Occipital lobe (tissue), 2 donors: ENCODE results near the gene FEM1B. TPM values are rescaled to one million over a fixed set of nuclear protein-coding genes. Genes with fewer than 3 reads are reported as not detected.
"Not testable (repeated sequence)": the region's sequence is repeated elsewhere in the genome, so short reads cannot be mapped to it uniquely, and the experiment has no call there.

ENCODE experiments used
- DNase-seq: peaks from one replicate; lab custom pipeline; 2025; lab: John Stamatoyannopoulos, UW
- total RNA-seq: library from RNA; depleted of rRNA; stranded (reverse); fragments of >200 nt; gene quantifications from one replicate; pipeline ENCODE4 v1.2.3, GENCODE V29; 2014

The FEM1B gene
- total RNA-seq, result 188 TPM

DNA sequence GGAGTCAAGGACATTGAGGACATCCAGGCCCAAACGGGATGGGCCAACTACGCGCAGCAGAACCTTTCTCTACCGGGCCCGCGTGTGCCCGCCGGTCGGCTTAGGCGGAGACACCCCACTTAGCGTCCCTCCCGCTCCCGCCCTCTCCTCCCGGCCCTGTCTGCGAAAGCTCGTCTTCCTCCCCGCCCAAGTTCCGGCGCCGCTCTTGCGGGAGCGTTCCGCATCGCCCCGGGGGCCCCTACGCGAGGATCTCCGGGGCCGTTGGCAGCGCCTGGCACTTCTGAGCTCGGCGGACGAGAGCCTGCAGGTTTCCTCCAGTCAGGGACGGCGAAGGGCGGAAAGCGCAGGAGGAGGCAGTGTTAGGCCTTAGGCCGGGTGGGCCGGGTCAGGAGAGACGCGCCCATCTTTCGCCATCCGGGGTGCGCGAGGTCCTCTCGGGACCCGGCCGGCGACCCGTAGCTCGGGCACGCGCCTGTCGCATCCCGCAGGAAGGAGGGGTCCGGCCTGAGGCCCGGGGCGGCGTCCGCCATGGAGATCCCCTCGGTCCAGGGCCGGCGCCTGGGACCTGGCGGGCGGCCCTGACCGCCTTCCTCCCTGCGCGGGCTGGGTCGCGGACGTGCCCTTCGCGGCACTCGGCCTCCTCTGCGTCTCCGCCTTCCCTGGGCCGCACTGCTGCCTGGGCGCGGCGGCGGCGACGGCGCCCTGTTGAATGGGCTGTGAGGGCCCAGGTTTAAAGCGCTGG, at the start of gene FEM1B:
Gene FEM1B (plus strand): TSS at position 143 of the 742 bp plus-strand sequence. CDS start 673 bp downstream, outside the sequence.
- peak; percentile 93 for DNase-seq

DNA sequence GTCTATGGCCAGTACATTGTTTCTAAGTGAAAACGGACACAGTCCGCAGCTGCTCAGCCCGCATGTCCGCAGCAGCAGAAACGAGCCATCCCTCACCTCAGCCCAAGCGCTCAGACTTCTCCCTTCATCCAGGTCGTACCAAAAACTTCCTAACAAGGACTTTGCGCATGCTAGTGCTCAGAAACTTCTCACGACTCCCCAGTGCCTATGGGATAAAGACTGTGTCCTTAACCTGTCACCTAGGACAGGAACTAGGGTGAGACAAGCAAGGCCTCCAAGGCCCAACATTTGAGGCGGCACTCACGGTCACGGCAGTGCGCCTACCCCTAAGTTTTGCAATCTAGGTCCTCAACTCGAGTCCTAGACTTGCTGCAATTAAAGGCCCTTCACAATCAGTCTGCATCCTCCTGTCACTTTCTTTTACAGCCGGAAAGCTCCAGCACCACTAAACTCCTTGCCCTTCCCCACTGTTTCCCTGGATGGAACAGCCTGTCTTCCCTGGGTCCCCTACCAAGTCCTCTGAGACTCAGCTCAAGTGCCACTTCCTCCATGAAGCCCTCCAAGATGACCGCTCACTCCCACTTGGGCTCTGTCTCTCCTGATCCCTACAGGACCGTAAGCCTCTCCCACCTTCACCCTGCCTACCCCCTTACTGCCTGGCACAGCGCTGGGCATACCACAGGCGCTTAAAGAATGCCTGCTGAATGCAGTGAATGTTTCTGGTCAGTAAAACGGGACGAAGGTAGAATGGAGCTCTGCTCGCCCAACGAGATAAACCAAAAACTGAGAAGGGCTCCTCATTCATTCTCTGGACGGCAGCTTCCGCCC, 49.2 kb upstream of the FEM1B start:
- no peak for DNase-seq

DNA sequence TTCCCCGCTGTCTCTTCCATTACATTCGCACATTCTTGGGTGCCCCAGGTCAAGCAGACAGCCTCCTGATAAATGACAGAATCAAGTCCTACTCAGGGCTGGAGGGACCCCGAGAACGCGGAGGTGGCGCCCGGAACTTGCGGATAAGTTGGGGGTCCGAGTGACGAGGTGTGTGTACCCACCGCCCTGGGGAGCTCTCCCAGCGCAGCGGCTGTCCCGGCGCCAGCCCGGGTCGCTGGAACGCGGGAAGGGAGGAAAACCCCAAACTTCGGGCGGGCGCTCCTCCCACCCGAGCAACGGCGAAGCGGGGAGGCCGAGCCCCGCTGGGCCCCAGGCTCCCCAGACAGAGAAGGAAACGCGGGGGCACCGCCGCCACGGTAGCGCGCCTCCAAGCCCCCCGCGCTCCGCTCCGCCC, 48.6 kb upstream of the FEM1B start:
- no peak for DNase-seq

DNA sequence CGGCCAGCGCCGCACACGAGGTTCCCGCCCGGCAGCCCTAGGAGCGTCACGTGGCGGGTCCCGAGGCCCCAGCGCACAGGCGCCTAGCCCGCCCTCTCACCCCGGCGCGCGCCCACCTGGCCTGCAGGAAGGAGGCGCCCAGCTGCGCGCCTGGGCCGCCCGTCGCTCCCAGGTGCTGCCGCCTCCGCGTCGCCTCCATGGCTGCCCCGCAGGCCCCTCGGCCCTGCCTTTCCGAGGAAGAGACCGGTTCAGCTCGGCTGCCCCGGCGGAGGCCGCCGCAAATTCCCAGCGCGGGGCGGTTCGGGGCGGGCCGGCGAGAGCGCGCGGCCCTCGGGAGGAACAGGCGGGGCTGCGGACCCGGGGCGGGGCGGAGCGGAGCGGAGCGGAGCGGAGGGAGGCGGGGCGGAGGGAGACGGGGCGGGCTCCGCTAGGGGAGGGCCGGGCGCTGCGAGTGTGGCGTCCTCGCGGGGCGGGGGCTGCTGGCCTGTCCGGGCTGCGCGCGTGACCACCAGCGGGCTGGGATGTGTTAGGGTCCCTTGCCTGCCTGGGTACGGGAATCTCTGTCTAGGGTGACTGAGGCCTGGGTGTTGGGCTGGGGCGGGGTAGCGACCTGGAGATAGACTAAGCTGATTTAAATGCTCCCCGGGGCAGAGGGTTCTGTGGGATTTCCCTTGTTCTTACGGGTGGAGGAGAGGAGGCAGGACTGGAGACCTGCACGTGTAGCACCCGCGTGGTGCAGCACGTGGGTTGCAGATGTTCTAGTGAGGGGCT, 48.0 kb upstream of the FEM1B start, which contains the start of gene CLN6:
Gene CLN6 (minus strand): TSS at position 343 of the 771 bp plus-strand sequence. CDS start 144 bp downstream, at position 199.
- peak; percentile 84 for DNase-seq

DNA sequence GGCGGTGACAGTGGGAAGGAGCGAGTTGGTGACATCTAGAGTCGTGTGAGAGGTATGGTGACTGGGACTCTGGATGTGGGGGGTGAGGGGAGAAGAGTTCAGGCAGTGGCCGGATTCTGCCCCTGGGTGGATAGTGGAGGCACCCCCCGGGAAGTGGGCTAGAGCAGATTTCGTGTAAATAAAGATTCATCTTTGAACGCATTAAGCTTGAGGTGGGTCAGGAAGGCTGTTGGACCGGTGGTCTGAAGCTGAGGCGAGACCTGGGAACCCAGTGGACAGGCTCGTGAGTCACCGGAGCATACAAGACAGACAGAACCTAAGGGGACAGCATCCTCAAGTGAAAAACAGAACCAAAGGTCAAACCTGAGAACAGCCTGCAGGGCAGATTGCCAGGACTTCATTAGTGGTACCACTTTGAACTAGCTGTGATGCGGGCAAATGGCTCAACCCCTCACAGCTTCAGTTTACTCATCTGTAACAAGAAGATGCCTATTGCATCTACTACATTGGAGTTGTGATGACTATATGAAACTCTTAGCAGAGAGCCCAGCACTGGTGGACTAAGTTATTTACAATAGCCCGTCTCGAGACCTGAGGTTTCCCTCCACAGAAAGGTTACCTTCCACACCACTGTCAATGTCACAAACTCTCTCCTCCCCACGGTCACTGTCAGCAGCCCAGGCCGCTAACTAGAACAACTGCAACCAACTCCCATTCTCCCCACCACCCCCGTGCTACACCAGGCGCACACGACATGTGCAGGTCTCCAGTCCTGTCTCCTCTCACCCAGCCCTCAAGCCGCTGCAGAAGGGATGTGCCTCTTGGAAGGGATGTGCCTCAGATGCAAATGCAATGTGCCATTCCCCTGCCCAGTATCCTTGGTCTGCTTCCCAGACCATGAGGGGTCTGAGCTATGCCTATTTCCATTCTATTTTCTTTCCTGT, 47.1 kb upstream of the FEM1B start:
- DNase-seq, result no peak

DNA sequence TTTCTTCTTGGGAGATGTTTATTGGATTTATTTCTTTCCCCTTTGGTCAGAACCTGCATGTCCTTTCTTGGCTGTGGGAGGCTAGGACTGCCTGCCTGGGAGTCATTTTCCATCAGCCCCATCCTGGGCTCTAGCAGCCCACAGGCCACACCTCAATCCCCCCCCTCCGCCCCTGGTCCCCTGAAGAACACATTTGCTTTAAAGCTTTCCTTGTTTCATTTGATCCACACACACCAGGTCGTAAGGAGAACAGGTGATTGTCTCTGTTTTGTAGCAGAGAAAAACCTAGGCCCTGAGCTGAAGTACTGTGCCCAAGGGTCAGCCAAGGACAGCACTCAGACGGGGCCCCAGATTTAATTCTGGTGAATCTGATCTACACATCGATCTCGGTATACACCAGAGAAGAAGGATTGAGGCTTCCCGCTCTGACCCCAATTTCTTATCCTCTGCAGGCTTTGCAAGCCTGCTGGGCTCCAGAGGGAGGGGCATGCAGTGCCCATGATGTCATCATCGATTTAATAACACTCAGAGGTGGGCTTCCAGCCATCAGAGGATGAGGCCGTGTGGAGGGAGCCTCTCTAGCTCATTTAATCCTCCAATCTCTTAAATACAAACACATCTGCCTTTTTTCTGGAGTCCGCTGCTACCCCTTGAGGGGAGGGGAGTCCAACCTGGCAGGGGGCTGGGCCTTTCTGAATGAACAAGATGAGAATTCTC, 46.3 kb upstream of the FEM1B start:
- no peak for DNase-seq

DNA sequence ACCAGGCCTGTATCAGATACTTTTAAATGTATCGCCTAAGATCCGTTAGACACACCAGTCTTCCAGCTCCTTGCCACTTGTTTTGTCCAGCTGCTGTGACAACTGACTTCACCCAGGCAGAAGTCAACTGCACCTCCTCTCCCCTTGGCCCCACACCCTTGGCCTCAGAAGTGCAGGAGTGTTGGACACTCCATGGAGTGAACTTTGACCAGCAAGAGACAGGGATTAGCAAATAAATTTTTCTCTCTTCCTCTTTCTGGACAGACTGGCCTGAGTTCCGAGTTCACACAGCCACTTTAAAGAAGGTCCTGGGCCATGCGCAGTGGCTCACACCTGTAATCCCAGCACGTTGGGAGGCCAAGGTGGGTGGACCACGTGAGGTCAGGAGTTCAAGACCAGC, 45.1 kb upstream of the FEM1B start:
- DNase-seq, result no peak

DNA sequence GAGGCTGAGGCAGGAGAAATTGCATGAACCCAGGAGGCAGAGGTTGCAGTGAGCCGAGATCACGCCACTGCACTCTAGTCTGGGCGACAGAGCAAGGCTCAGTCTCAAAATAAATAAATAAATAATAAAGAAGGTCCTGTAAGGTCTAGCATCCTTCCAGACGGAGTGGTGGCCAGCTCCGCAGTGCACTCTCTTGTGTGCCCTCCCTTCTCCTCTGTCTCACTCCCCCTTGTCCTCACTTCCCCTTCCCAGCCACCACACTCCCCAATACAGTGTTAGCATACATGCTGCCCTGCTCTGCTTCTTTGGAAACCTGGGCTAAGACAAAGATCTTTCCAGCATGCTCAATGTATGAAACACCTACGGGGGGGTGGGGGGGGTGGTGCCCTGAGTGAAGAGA, 44.6 kb upstream of the FEM1B start:
- DNase-seq, result no peak

DNA sequence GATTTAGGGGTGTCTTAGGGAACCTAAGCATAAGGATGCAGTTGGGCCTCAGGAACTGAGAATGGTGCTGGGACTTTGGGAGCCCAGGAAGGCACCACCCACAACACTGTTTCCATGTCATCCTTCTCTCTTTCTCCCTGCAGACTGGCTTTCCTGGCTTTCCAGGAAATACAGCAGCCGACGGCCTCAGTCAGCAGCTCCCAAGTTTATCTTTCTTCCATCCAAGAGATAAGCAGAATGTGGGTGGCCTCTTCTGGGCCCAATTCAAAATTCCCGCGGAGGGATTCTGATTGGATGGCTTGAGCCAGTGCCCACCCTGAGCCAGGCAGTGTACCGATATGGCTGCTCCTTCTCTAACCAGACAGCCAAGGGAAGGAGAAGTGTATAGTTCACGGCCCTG, 43.5 kb upstream of the FEM1B start:
- no peak for DNase-seq

DNA sequence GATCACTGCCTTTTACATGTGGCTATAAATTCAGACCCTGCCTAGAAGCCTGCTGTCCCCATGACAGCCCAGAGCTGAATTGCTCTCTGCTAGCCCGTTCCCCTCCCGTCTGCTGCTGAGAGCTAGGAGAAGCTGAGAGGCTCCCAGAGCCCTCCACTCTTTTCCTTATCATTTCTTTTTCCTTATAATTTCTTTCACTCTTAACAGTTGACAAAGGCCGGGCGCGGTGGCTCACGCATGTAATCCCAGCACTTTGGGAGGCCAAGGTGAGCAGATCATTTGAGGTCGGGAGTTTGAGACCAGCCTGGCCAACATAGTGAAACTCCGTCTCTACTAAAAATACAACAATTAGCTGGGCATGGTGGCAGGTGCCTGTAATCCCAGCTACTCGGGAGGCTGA, 43.0 kb upstream of the FEM1B start:
- not testable (repeated sequence) for DNase-seq

DNA sequence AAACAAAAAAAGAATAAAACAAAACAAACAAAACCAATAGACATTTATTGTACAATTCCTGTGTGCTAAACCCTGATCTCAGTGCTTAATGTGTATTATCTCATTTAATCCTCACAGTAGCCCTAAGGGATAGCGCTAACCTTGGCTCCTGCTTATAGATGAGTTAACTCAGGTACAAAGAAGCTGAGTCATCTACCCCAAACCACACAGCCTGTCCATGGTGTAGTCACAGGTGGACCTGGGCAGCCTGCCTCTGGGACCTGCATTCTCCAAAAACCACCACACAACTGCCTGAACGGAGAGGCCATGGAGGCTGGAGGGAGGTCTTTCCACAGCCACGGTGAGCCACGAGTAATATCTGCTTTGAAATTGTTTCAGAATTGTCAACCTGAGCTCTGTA, 42.5 kb upstream of the FEM1B start:
- no peak for DNase-seq

DNA sequence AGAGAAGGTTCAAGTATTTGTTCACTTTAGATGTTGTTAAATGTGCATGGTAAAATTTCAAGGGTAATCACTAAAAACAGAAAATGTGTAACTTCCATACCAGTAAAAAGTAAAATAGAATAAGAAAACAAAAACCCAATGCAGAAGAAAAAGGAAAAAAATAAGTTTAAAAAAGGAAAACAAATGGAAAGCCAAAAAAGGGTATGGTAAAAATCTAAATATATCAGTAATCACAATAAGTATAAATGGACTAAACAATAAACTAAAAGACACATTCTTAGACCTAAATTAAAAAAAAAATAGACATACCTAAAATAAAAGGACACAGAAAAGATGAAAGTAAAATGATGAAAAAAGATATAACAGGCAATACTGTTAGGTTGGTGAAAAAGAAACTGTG, 38.5 kb upstream of the FEM1B start:
- DNase-seq, result no peak

DNA sequence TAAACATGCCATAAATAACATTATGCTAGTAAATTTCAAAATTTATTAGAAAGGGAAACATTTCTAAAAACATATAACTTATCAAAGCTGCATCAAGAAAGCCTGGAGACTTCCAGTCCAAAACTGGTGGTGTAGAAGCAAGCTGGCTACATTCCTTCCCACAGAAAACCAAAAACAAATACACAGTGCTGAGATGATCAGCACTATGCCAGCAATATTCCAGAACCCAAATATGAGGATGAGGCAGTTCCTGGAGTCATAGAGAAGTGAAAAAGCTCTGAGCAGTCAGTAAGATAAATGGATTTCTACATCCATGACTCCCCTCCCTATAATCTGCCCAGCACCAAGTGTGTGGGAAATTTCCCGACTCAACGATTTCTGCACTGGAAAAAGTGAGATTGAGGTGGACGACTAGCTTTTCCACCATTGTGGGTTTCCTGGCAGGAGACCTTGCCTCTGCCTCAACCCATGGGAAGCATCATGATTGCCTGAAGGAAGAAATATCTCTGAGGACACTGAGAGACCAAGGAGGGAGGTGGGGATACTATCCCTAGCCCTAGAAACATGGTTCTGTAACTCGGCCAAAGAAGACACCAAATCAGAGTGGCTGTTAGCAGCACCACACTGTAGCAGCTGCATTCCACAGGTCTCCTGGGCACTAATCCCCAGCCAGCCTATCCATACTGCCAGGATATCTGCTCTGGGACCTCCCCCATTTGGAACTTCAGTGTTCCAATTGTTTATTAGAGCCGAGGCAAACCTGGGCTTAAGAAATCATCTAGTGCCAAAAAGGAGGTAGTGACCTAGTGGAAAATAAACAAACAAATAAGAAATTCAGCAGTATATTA, 36.2 kb upstream of the FEM1B start:
- DNase-seq, result no peak

DNA sequence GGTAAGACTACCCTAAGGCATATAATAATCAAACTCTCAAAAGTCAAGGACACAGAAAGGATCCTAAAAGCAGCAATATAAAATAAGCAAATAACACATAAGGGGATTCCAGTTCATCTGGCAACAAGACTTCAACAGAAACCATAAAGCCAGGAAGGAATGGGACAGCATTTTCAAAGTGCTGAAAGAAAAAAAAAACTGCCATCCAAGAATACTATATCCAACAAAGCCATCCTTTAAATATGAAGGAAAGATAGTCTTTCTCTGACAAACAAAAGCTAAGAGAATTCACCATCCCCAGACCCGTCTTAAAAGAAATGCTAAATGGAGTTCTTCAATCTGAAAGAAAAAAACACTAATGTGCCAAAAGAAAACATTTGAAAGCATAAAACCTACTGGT, 33.3 kb upstream of the FEM1B start:
- no peak for DNase-seq

DNA sequence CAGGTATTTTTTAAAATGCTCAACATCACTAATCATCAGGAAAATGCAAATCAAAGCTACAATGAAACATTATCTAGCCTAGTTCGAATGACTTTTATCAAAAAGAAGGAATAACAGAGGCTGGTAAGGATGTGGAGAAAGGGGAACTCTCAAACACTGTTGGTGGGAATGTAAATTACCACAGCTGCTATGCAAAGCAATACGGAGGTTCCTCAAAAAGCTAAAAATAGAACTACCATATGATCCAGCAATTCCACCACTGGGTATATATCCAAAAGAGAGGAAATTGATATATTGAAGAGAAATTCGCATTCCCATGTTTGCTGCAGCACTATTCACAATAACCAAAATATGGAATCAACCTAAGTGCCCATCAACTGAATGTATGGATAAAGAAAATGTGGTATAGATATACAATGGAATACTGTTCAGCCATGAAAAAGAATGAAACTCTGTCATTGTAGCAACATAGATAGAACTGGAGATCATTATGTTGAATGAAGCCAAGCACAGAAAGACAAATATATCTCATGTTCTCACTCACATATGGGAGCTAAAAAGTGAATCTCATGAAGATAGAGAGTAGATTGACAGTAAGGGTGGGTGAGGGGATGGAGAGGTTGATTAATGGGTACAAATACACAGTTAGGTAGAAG, 28.4 kb upstream of the FEM1B start:
- DNase-seq, result no peak

DNA sequence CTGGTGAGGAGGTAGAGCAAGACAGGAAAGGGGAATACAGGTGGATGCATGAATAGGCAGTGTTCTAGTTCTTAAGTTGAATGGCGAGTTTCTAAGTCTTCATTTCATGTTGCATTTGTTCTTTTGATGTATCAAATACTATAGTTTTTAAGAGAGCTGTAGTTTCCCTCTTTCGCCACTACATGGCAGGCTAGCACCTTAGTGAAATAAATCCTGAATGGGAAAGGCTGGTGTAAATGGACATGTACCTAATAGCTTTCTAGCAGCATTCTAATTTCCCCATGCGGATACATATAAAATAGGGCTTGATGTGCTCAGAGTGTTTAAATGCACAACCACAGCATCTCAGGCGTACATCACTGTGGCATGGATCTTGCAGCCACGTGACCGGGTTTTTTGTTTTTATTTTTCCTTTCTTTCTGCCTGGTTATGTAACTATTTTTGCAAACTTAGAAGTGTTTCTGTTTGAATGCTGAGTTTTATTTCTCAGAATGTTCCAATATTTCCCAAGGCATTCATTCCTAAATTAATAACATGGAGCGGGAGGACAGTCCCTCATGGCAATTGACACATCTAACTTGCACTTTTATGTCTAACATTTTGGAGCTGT, 24.5 kb upstream of the FEM1B start:
- DNase-seq, result no peak

DNA sequence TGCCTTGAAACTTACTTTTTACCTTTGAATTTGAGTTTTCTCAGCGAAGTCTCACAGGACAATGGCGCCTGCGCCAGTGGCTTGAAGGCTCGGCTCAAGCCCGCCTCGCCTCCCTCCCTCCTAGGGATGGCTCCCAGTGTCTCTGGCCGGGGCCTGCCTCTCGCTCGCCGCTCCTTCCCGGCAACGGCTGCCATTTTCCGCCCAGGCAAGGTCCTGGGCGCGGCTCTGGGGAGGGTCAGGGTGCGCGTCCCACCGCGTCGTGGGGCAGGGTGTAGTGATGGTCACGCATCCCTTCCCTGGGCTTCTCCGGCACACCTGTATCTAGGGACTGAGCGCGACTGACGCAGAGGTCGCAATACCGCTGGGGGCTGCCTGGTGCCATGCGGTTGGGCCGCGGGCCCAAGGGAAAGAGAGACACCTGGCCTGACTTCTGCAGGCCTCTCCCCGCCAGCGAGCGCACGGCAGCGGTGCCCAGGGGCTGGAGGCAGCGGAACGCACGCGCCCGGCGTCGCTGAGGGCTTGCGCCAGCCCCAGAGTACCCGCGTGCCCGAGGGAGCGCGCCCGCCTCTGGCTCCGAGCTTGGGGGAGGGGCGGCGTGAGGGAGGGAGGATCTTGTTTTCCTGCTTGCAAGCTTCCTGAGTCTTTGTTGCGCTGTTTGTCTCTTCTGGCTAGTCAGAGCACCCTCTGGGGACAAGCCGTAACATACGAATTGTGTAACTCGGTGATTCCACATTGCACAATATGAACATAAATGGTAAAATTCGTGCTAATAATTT, 20.7 kb upstream of the FEM1B start:
- peak; percentile 93 for DNase-seq
